ENCODE data around the gene SYT7.

SYT7 gene

GRCh38 chr11:61626580-61627380, 45.9 kb upstream of the SYT7 start:
- no peak overlapping the region for H3K4me3 ChIP-seq (ENCODE audit: low read depth, low read length)
- TF ChIP-seq MYC (IDR thresholded peaks at IDR 0.05; ENCODE audit: low read depth, low read length): no peak
- no peak for TF ChIP-seq MAX (IDR thresholded peaks at IDR 0.05; ENCODE audit: low read depth, low read length)
- no peak for TF ChIP-seq POLR2A (IDR thresholded peaks at IDR 0.05; ENCODE audit: extremely low read depth, insufficient read length)
- TF ChIP-seq, protein P1, sequence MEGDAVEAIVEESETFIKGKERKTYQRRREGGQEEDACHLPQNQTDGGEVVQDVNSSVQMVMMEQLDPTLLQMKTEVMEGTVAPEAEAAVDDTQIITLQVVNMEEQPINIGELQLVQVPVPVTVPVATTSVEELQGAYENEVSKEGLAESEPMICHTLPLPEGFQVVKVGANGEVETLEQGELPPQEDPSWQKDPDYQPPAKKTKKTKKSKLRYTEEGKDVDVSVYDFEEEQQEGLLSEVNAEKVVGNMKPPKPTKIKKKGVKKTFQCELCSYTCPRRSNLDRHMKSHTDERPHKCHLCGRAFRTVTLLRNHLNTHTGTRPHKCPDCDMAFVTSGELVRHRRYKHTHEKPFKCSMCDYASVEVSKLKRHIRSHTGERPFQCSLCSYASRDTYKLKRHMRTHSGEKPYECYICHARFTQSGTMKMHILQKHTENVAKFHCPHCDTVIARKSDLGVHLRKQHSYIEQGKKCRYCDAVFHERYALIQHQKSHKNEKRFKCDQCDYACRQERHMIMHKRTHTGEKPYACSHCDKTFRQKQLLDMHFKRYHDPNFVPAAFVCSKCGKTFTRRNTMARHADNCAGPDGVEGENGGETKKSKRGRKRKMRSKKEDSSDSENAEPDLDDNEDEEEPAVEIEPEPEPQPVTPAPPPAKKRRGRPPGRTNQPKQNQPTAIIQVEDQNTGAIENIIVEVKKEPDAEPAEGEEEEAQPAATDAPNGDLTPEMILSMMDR (IDR thresholded peaks at IDR 0.05; ENCODE audit: low read depth, low read length): no peak
- DNase-seq (ENCODE audit: low read depth): no peak

DNA sequence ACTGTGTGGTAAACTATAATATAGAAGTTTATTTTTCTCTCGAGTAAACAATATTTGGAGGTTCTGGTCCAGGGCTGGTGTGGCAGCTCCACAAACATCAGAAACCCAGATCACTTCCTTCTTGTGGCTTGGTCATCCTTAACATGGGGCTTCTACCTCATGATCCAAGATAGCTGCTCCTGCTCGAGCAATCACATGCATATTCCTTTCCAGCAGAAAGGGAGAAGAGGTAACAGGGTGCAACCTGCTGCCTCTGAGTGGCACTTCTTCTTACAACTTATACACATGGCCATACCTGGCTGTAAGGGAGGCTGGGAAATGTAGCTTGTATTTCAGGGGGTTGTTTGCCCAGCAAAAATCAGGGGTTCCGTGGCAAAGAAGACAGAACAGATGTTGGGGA, 44.6 kb upstream of the SYT7 start:
- TF ChIP-seq MAX (IDR thresholded peaks at IDR 0.05; ENCODE audit: low read depth, low read length) (no peak), MYC (IDR thresholded peaks at IDR 0.05; ENCODE audit: low read depth, low read length) (no peak), POLR2A (IDR thresholded peaks at IDR 0.05; ENCODE audit: extremely low read depth, insufficient read length) (no peak)
- TF ChIP-seq, protein P1 (IDR thresholded peaks at IDR 0.05; ENCODE audit: low read depth, low read length): no peak
- H3K4me3 ChIP-seq (ENCODE audit: low read depth, low read length): no peak overlapping the region
- DNase-seq (ENCODE audit: low read depth): no peak

- DNase-seq (ENCODE audit: low read depth): no peak
- H3K4me3 ChIP-seq (ENCODE audit: low read depth, low read length): no peak overlapping the region
- TF ChIP-seq MYC (IDR thresholded peaks at IDR 0.05; ENCODE audit: low read depth, low read length) (no peak), MAX (IDR thresholded peaks at IDR 0.05; ENCODE audit: low read depth, low read length) (no peak), POLR2A (IDR thresholded peaks at IDR 0.05; ENCODE audit: extremely low read depth, insufficient read length) (no peak)
- TF ChIP-seq, protein P1 (IDR thresholded peaks at IDR 0.05; ENCODE audit: low read depth, low read length): no peak
Measured at GRCh38 chr11:61621917-61622585, 41.2 kb upstream of the SYT7 start.

GRCh38 chr11:61619471-61620226, 38.8 kb upstream of the SYT7 start:
- H3K4me3 ChIP-seq (ENCODE audit: low read depth, low read length): no peak overlapping the region
- TF ChIP-seq MAX (IDR thresholded peaks at IDR 0.05; ENCODE audit: low read depth, low read length) (no peak), POLR2A (IDR thresholded peaks at IDR 0.05; ENCODE audit: extremely low read depth, insufficient read length) (no peak), MYC (IDR thresholded peaks at IDR 0.05; ENCODE audit: low read depth, low read length) (no peak)
- TF ChIP-seq, protein P1 (IDR thresholded peaks at IDR 0.05; ENCODE audit: low read depth, low read length): no peak
- no peak for DNase-seq (ENCODE audit: low read depth)

DNA sequence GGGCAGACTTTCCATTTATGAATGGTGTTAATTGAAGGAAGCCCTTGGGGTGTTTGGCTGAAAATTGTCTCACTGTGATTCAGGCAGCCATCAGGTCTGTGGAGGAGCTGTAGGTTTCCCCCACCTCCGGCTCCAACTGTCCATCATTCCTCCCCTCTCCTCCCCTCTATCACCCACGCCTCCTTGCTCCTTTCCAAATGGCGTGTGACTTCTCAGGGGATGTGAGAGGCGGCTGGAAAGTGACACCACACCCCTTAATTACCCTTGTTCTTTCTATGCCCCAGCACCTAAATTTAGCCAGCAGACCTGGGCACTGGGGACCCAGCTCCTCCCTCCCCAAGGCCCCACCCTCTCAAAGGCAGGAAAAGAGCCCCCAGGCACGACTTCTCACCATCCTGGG, 38.1 kb upstream of the SYT7 start:
- no peak for DNase-seq (ENCODE audit: low read depth)
- TF ChIP-seq POLR2A (IDR thresholded peaks at IDR 0.05; ENCODE audit: extremely low read depth, insufficient read length) (no peak), MYC (IDR thresholded peaks at IDR 0.05; ENCODE audit: low read depth, low read length) (no peak), MAX (IDR thresholded peaks at IDR 0.05; ENCODE audit: low read depth, low read length) (no peak)
- TF ChIP-seq, protein P1 (IDR thresholded peaks at IDR 0.05; ENCODE audit: low read depth, low read length): no peak
- H3K4me3 ChIP-seq (ENCODE audit: low read depth, low read length): no peak overlapping the region

Measured in NB4 (cell line).